ENCODE results near the gene MBP. TPM values are rescaled to one million over a fixed set of nuclear protein-coding genes. Genes with fewer than 3 reads are reported as not detected.

Gene MBP
- total and polyA plus RNA-seq, 2 of the 13 experiments (the other 11 are each of a cell fraction or from before 2014, with no cell fraction given), result 5.0 to 8.5 TPM

GRCh38 chr18:77131652-77132368, 773 bp downstream of the MBP start (continued):
- TF ChIP-seq ZNF713 (CRISPR knock-in tag; IDR thresholded peaks at IDR 0.05) (no peak), RAD51 (IDR thresholded peaks at IDR 0.05; ENCODE audit: borderline replicate concordance) (no peak), XBP1 (CRISPR knock-in tag; IDR thresholded peaks at IDR 0.05) (no peak), PHF21A (CRISPR knock-in tag; IDR thresholded peaks at IDR 0.05) (no peak), ZNF207 (IDR thresholded peaks at IDR 0.05; ENCODE audit: borderline replicate concordance) (no peak), NFYC (CRISPR knock-in tag; IDR thresholded peaks at IDR 0.05) (no peak), ADNP (CRISPR knock-in tag; IDR thresholded peaks at IDR 0.05) (no peak), U2AF2 (IDR thresholded peaks at IDR 0.05; ENCODE audit: low read depth, low read length) (no peak), AGO1 (IDR thresholded peaks at IDR 0.05; ENCODE audit: low read depth, low read length, poor library complexity, severe bottlenecking) (no peak), BCL6 (CRISPR knock-in tag; IDR thresholded peaks at IDR 0.05) (no peak), ZSCAN20 (CRISPR knock-in tag; IDR thresholded peaks at IDR 0.05; ENCODE audit: borderline replicate concordance) (peak; percentile 51; the same call in 1 of the 2 replicates), GTF2F1 (IDR thresholded peaks at IDR 0.05; ENCODE audit: low read length) (no peak), PHF8 (CRISPR knock-in tag; IDR thresholded peaks at IDR 0.05) (peak; percentile 62), ZNF646 (CRISPR knock-in tag; IDR thresholded peaks at IDR 0.05) (0 out of 2 replicates have a peak, but pooled peaks have one; percentile 21), ZNF3 (CRISPR knock-in tag; IDR thresholded peaks at IDR 0.05) (no peak), FOSL2 (CRISPR knock-in tag; IDR thresholded peaks at IDR 0.05) (no peak), ZNF550 (CRISPR knock-in tag; IDR thresholded peaks at IDR 0.05; ENCODE audit: borderline replicate concordance) (no peak), ZNF124 (CRISPR knock-in tag; IDR thresholded peaks at IDR 0.05) (no peak), ZNF607 (CRISPR knock-in tag; IDR thresholded peaks at IDR 0.05; ENCODE audit: borderline replicate concordance) (no peak), AGO2 (optimal IDR thresholded peaks at IDR 0.05; ENCODE audit: low read depth, low read length) (peak; percentile 35), FOXM1 (CRISPR knock-in tag; IDR thresholded peaks at IDR 0.05) (no peak), RARA (CRISPR knock-in tag; IDR thresholded peaks at IDR 0.05) (no peak), ZNF580 (CRISPR knock-in tag; IDR thresholded peaks at IDR 0.05; ENCODE audit: borderline replicate concordance, low read depth) (no peak)
- TF ChIP-seq, protein P1, sequence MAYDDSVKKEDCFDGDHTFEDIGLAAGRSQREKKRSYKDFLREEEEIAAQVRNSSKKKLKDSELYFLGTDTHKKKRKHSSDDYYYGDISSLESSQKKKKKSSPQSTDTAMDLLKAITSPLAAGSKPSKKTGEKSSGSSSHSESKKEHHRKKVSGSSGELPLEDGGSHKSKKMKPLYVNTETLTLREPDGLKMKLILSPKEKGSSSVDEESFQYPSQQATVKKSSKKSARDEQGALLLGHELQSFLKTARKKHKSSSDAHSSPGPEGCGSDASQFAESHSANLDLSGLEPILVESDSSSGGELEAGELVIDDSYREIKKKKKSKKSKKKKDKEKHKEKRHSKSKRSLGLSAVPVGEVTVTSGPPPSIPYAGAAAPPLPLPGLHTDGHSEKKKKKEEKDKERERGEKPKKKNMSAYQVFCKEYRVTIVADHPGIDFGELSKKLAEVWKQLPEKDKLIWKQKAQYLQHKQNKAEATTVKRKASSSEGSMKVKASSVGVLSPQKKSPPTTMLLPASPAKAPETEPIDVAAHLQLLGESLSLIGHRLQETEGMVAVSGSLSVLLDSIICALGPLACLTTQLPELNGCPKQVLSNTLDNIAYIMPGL (CRISPR knock-in tag; IDR thresholded peaks at IDR 0.05; ENCODE audit: borderline replicate concordance in 1 of 2, low read depth in 1 of 2), result peak in 1 of 2 experiments; percentile 23; a peak in 1 of 4 replicates

Data from HepG2 (cell line).